ENCODE results near the gene DHDH. TPM values are rescaled to one million over a fixed set of nuclear protein-coding genes. Genes with fewer than 3 reads are reported as not detected.

DHDH gene
- total RNA-seq, 1 donor from 2014 or later, result 1.4 TPM

- Mint-ChIP-seq H3K9me3 (no peaks in the 10 kb centered on the region), H3K27ac (peak within 1 kb of the TSS; percentile 100)
These were observed 59.9 kb downstream of the DHDH start, which contains the start of the genes GYS1 and RUVBL2 for GRCh38 chr19:48993175-48994034. Gene GYS1 (minus strand): TSS chr19:48993309. CDS start chr19:48993112, 197 bp downstream. Gene RUVBL2 (plus strand): TSS chr19:48993887. CDS start chr19:48993912, 25 bp downstream.

GRCh38 chr19:48994035-48994386 lies 60.5 kb downstream of the DHDH start:
- Mint-ChIP-seq H3K4me3 (peak overlapping the region; percentile 99), H3K36me3 (peaks cover 15% of the 10 kb centered on the region), H3K27ac (peak overlapping the region; percentile 100), H3K27me3 (no peaks in the 10 kb centered on the region), H3K9me3 (no peaks in the 10 kb centered on the region), H3K4me1 (ENCODE audit: unreplicated experiment) (peaks cover 30% of the 10 kb centered on the region)
- TF ChIP-seq CTCF (conservative IDR thresholded peaks at IDR 0.05), result no peak
- no peak for DNase-seq (ENCODE audit: extremely low spot score, unreplicated experiment)

More at GRCh38 chr19:48993175-48994034, 59.9 kb downstream of the DHDH start, which contains the start of the genes GYS1 and RUVBL2:
- Mint-ChIP-seq H3K27me3 (no peaks in the 10 kb centered on the region), H3K4me3 (peak within 1 kb of the TSS; percentile 99), H3K36me3 (peaks cover 15% of the 10 kb centered on the region), H3K4me1 (ENCODE audit: unreplicated experiment) (peaks cover 30% of the 10 kb centered on the region)
- peak; percentile 97 for TF ChIP-seq CTCF (conservative IDR thresholded peaks at IDR 0.05)
- peak; percentile 100 for DNase-seq (ENCODE audit: extremely low spot score, unreplicated experiment)

Other genes starting within 250 kb of the DHDH start
- 9.0 and 13.3 TPM in 2 replicates for gene FUT2, start 237.7 kb upstream of the DHDH start, total RNA-seq (ENCODE audit: low replicate concordance)
- gene MAMSTR, start 214.0 kb upstream of the DHDH start, total RNA-seq (ENCODE audit: low replicate concordance), result 2.0 and 3.6 TPM in 2 replicates
- 1.9 and 4.6 TPM in 2 replicates for gene RASIP1, start 193.1 kb upstream of the DHDH start, total RNA-seq (ENCODE audit: low replicate concordance)
- gene IZUMO1, start 186.8 kb upstream of the DHDH start, total RNA-seq (ENCODE audit: low replicate concordance), result 2.2 and 4.8 TPM in 2 replicates
- 11.2 and 15.0 TPM in 2 replicates for gene FUT1, start 181.1 kb upstream of the DHDH start, total RNA-seq (ENCODE audit: low replicate concordance)
- gene FGF21, start 178.2 kb upstream of the DHDH start, total RNA-seq (ENCODE audit: low replicate concordance), result not detected in 2 replicates
- 52.8 and 73.3 TPM in 2 replicates for gene BCAT2, start 122.7 kb upstream of the DHDH start, total RNA-seq (ENCODE audit: low replicate concordance)
- 9.4 and 12.9 TPM in 2 replicates for gene HSD17B14, start 97.2 kb upstream of the DHDH start, total RNA-seq (ENCODE audit: low replicate concordance)
- gene PLEKHA4, start 65.1 kb upstream of the DHDH start, total RNA-seq (ENCODE audit: low replicate concordance), result 15.8 and 45.4 TPM in 2 replicates
- gene PPP1R15A, start 61.3 kb upstream of the DHDH start, total RNA-seq (ENCODE audit: low replicate concordance), result 57.5 and 161 TPM in 2 replicates
- gene TULP2, start 35.0 kb upstream of the DHDH start, total RNA-seq (ENCODE audit: low replicate concordance), result not detected in 2 replicates
- 202 and 205 TPM in 2 replicates for gene NUCB1, start 33.4 kb upstream of the DHDH start, total RNA-seq (ENCODE audit: low replicate concordance)
- gene BAX, start 21.2 kb downstream of the DHDH start, total RNA-seq (ENCODE audit: low replicate concordance), result 161 and 201 TPM in 2 replicates
- 1,657 and 2,039 TPM in 2 replicates for gene FTL, start 31.6 kb downstream of the DHDH start, total RNA-seq (ENCODE audit: low replicate concordance)
- 62.1 and 64.8 TPM in 2 replicates for gene GYS1, start 59.6 kb downstream of the DHDH start, total RNA-seq (ENCODE audit: low replicate concordance)
- 72.6 and 99.5 TPM in 2 replicates for gene RUVBL2, start 60.2 kb downstream of the DHDH start, total RNA-seq (ENCODE audit: low replicate concordance)
- not detected in 2 replicates for gene LHB, start 83.4 kb downstream of the DHDH start, total RNA-seq (ENCODE audit: low replicate concordance)
- gene CGB3, start 90.6 kb downstream of the DHDH start, total RNA-seq (ENCODE audit: low replicate concordance), result 6.1 TPM in 1 of 2 replicates, not detected in the other
- not detected in 2 replicates for gene CGB2, start 98.2 kb downstream of the DHDH start, total RNA-seq (ENCODE audit: low replicate concordance)
- gene CGB1, start 103.2 kb downstream of the DHDH start, total RNA-seq (ENCODE audit: low replicate concordance), result not detected in 2 replicates
- 6.7 TPM in 1 of 2 replicates, not detected in the other for gene CGB5, start 110.1 kb downstream of the DHDH start, total RNA-seq (ENCODE audit: low replicate concordance)
- gene CGB8, start 115.4 kb downstream of the DHDH start, total RNA-seq (ENCODE audit: low replicate concordance), result 9.4 TPM in 1 of 2 replicates, not detected in the other
- 1.9 and 3.6 TPM in 2 replicates for gene CGB7, start 124.0 kb downstream of the DHDH start, total RNA-seq (ENCODE audit: low replicate concordance)
- 3.9 and 5.2 TPM in 2 replicates for gene NTF4, start 131.1 kb downstream of the DHDH start, total RNA-seq (ENCODE audit: low replicate concordance)
- not detected in 2 replicates for gene KCNA7, start 139.0 kb downstream of the DHDH start, total RNA-seq (ENCODE audit: low replicate concordance)
- gene SNRNP70, start 151.8 kb downstream of the DHDH start, total RNA-seq (ENCODE audit: low replicate concordance), result 205 and 296 TPM in 2 replicates
- 10.6 TPM in 2 replicates for gene LIN7B, start 180.7 kb downstream of the DHDH start, total RNA-seq (ENCODE audit: low replicate concordance)
- gene C19orf73, start 185.4 kb downstream of the DHDH start, total RNA-seq (ENCODE audit: low replicate concordance), result 2.3 and 2.6 TPM in 2 replicates
- 15.2 and 17.8 TPM in 2 replicates for gene PPFIA3, start 185.8 kb downstream of the DHDH start, total RNA-seq (ENCODE audit: low replicate concordance)
- gene HRC, start 221.7 kb downstream of the DHDH start, total RNA-seq (ENCODE audit: low replicate concordance), result 3.2 TPM in 1 of 2 replicates, not detected in the other
- 33.1 and 41.5 TPM in 2 replicates for gene TRPM4, start 224.1 kb downstream of the DHDH start, total RNA-seq (ENCODE audit: low replicate concordance)